Right atrium auricular region (tissue), 2 donors: Measurements from ENCODE around the gene SNRPD1. TPM values are rescaled to one million over a fixed set of nuclear protein-coding genes. Genes with fewer than 3 reads are reported as not detected.

Experiments
- DNase-seq: peaks from one replicate; pipeline ENCODE4 v3.0.0-alpha.2; 2019; ENCODE audit warnings: low spot score
- H3K27ac ChIP-seq, 2 donors: fragments of 200-600 bp; sonication (generic); 1 replicate in 1 of 2; 2 replicates in 1 of 2; pipeline ENCODE4 v1.5.1; 2016 to 2019
- H3K27me3 ChIP-seq, 2 donors: fragments of 200-600 bp; sonication (generic); one replicate each; pipeline versions ENCODE4 v1.5.1 to v1.6.0; 2017 to 2019
- H3K36me3 ChIP-seq: fragments of 200-600 bp; sonication (generic); one replicate; pipeline ENCODE4 v1.5.1; 2016
- H3K4me1 ChIP-seq, 2 donors: fragments of 200-600 bp; sonication (generic); one replicate each; pipeline versions ENCODE4 v1.5.1 to v1.6.0; 2017 to 2019
- H3K4me3 ChIP-seq, 2 donors: fragments of 200-600 bp; sonication (generic); 1 replicate in 1 of 2; 2 replicates in 1 of 2; pipeline ENCODE4 v1.5.1; 2017 to 2019; ENCODE audit warnings: mild to moderate bottlenecking in 1 of 2, moderate library complexity in 1 of 2
- H3K9me3 ChIP-seq, 2 donors: fragments of 200-600 bp; sonication (generic); one replicate each; pipeline ENCODE4 v1.5.1; 2019
- total RNA-seq, 2 donors: library from RNA; depleted of rRNA; stranded (reverse); fragments of >200 nt; gene quantifications; one replicate each; pipeline ENCODE4 v1.1.0, GENCODE V29; 2016
- TF ChIP-seq, protein P1 (sequence below), 2 donors: fragments of 200-600 bp; sonication (generic); IDR thresholded peaks; one replicate each; pipeline ENCODE4 v1.5.1; 2019; ENCODE audit warnings: antibody characterized with exemption in 2 of 2

The SNRPD1 gene
- total RNA-seq, 2 donors from 2014 or later, result 3.2 to 4.4 TPM

GRCh38 chr18:21597620-21598019 lies 14.5 kb upstream of the SNRPD1 start:
- no peak for DNase-seq
- H3K9me3 ChIP-seq, result no peaks in the 10 kb centered on the region
- H3K4me3 ChIP-seq, result no peak overlapping the region
- peaks cover 0 to 18% of the 10 kb centered on the region in 2 donors for H3K4me1 ChIP-seq
- H3K27ac ChIP-seq, result no peak overlapping the region
- TF ChIP-seq, protein P1, sequence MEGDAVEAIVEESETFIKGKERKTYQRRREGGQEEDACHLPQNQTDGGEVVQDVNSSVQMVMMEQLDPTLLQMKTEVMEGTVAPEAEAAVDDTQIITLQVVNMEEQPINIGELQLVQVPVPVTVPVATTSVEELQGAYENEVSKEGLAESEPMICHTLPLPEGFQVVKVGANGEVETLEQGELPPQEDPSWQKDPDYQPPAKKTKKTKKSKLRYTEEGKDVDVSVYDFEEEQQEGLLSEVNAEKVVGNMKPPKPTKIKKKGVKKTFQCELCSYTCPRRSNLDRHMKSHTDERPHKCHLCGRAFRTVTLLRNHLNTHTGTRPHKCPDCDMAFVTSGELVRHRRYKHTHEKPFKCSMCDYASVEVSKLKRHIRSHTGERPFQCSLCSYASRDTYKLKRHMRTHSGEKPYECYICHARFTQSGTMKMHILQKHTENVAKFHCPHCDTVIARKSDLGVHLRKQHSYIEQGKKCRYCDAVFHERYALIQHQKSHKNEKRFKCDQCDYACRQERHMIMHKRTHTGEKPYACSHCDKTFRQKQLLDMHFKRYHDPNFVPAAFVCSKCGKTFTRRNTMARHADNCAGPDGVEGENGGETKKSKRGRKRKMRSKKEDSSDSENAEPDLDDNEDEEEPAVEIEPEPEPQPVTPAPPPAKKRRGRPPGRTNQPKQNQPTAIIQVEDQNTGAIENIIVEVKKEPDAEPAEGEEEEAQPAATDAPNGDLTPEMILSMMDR (IDR thresholded peaks at IDR 0.05), result no peak
- no peaks in the 10 kb centered on the region for H3K27me3 ChIP-seq
- H3K36me3 ChIP-seq, result no peaks in the 10 kb centered on the region

DNA sequence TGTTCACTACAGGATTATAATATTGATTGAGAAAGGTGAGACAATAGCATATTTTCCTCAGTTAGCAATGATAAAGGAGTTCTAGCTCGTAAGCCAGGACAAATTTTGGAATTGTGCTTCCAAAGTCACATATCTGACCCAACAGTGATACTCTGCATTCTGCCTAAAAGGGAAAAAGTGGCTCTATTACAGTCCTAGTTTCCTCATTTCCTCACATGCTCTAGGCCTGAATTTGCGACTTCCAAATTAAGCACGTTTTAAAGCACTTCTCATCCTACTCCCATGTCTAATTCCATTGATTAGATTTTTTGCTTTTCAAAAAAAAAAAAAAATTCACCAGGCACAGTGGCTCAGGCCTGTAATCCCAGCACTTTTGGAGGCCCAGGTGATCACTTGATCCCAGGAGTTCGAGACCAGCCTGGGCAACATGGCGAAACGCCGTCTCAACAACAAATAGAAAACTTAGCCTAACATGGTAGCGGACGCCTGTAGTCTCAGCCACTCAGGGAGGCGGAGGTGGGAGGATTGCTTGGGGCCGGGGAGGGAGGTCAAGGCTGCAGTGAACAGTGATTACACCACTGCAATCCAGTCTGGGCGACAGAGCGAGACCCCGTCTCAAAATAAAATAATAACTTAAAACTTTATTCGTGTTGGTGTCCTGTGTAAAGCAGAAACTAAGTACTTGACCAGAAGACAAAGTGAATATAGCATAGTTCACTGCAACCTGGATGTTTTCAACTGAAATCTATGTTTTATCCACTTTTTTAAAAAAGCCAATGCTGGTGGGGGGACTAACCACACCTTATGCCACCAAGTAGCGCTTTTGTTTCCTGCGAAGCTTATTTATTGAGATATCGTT lies 13.2 kb upstream of the SNRPD1 start:
- TF ChIP-seq, protein P1 (IDR thresholded peaks at IDR 0.05), result no peak
- DNase-seq, result no peak
- H3K9me3 ChIP-seq, result no peaks in the 10 kb centered on the region
- H3K36me3 ChIP-seq, result no peaks in the 10 kb centered on the region
- H3K4me1 ChIP-seq, result peaks cover 0 to 18% of the 10 kb centered on the region in 2 donors
- peak overlapping the region; percentile 70 to 98 for H3K4me3 ChIP-seq
- no peaks in the 10 kb centered on the region for H3K27me3 ChIP-seq
- peak overlapping the region; percentile 95 to 99 for H3K27ac ChIP-seq

- Histone ChIP-seq H3K36me3 (no peaks in the 10 kb centered on the region), H3K9me3 (no peaks in the 10 kb centered on the region), H3K4me3 (peak overlapping the region; percentile 70 to 98), H3K27me3 (no peaks in the 10 kb centered on the region), H3K4me1 (peaks cover 0 to 18% of the 10 kb centered on the region in 2 donors), H3K27ac (peak overlapping the region; percentile 95 to 99)
- DNase-seq, result no peak
- TF ChIP-seq, protein P1 (IDR thresholded peaks at IDR 0.05), result no peak
Observed at GRCh38 chr18:21599585-21600525, 12.3 kb upstream of the SNRPD1 start.

DNA sequence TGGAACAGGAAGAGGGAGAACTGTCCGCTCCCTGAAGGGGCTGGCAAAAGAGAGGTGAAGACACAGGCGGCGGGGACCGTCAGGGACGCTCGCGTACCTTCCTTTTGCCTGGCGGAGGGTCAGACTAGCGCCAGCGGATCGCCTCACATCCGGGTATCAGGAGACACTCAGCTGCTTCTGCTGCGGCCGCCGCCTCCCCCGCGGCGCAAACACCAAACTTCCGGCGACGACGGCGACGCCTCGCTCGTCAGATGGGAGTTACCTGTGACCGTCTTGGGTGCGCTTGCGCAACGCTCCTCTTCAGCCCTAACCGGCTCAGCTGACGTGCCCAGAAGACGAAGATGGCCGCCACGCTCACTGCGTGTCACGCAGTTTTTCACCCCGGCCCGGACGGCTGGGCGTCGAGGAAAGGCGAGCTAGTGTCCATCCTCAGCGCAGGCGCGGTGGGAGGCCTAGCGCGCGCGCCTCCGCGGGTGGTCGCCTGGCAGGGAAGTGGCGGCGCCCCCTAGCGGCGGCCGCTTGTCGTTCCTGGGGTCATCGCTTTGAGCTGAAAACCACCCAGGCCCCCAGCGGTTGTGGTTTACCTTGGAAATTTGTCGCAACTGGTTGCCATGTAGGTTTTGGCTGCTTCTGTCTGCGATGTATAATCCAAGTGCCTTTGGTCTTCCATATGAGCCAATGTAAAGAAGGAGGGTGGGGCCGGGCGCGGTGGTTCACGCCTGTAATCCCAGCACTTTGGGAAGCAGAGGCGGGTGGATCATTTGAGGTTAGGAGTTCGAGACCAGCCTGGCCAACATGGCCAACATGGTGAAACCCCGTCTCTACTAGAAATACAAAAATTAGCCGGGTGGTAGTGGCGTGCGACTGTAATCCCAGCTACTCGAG lies 11.3 kb upstream of the SNRPD1 start, which contains the start of gene ESCO1:
TSS of gene ESCO1 (minus strand) at position 179 of the 885 bp plus-strand sequence. CDS start 25,861 bp downstream, outside the sequence.
- no peaks in the 10 kb centered on the region for H3K27me3 ChIP-seq
- peak within 1 kb of the TSS; percentile 95 to 99 for H3K27ac ChIP-seq
- H3K4me3 ChIP-seq, result peak within 1 kb of the TSS; percentile 70 to 98
- peak; percentile 95 for DNase-seq
- TF ChIP-seq, protein P1 (IDR thresholded peaks at IDR 0.05), result peak; percentile 97
- peaks cover 0 to 18% of the 10 kb centered on the region in 2 donors for H3K4me1 ChIP-seq
- no peaks in the 10 kb centered on the region for H3K36me3 ChIP-seq
- H3K9me3 ChIP-seq, result no peaks in the 10 kb centered on the region

DNA sequence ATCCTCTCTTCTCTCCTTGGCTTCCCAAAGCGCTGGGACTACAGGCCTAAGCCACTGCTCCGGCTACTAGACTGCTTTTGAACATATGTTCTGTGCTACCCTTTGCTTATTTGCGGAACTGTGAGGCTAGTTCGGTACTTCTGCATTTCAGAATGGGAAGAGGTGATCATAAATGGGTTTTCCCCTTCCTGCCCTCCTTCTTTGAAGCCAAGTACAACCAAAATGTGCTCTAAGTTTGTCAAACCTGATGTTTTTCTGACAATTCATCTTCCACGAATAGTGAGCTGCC lies 9.9 kb upstream of the SNRPD1 start:
- TF ChIP-seq, protein P1 (IDR thresholded peaks at IDR 0.05), result no peak
- Histone ChIP-seq H3K4me1 (peaks cover 0 to 18% of the 10 kb centered on the region in 2 donors), H3K36me3 (no peaks in the 10 kb centered on the region), H3K27me3 (no peaks in the 10 kb centered on the region), H3K9me3 (no peaks in the 10 kb centered on the region), H3K4me3 (no peak overlapping the region), H3K27ac (no peak overlapping the region)
- no peak for DNase-seq
